Endometrial microvascular endothelial cells (primary cell): ENCODE data around the gene TANC1. TPM values are rescaled to one million over a fixed set of nuclear protein-coding genes. Genes with fewer than 3 reads are reported as not detected.

ENCODE experiments used
- in situ Hi-C: cut with HindIII; loops from 2 replicates; pipeline ENCODE4 v1.10.0; 2017; ENCODE audit warnings: low sequenced_read_pairs, low pct_unique_long_range_greater_than_20kb; ENCODE audit errors: inconsistent ontology term
- total RNA-seq: library from RNA; depleted of rRNA; stranded (reverse); fragments of >200 nt; gene quantifications from one replicate; pipeline ENCODE4 v1.2.3, GENCODE V29; 2015; ENCODE audit errors: inconsistent ontology term

Gene TANC1
- total RNA-seq, 1 donor from 2014 or later, result 49.7 TPM

GRCh38 chr2:158989165-158989564, 20.7 kb downstream of the TANC1 start:
- in situ Hi-C loops, result no loop called here

DNA sequence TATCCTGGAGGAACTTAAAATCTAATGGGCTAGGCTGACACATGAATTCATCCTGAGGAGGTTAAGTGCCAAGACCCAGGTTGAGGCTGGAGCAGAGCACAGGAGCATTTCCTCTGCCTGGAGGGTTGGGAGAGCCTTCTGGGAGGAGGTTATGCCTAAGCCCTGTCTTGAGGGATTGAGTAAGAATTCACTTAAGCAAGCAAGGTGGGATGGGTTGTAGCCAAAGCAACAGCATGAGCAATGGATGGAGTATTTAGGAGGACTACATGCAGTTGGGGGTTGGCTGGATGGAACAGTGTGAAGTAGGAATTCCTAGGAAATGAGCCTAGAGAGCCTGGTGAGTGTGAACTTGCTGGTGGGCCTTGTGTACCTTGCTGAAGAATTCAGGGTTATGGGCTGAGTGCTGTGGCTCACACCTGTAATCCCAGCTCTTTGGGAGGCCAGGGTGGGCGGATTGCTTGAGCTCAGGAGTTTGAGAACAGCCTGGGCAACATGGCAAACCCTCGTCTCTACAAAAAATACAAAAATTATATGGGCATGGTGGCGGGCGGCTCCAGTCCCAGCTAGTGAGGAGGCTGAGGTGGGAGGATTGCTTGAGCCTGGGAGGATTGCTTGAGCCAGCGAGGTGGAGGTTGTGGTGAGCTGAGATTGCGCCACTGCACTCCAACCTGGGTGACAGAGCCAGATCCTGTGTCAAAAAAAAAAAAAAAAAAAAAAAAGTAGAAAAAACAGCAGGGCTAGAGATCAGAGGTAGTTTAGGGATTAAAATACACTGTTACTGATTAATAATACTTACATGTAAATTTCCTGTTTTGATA, 22.2 kb downstream of the TANC1 start:
- in situ Hi-C loops, result no loop called here

DNA sequence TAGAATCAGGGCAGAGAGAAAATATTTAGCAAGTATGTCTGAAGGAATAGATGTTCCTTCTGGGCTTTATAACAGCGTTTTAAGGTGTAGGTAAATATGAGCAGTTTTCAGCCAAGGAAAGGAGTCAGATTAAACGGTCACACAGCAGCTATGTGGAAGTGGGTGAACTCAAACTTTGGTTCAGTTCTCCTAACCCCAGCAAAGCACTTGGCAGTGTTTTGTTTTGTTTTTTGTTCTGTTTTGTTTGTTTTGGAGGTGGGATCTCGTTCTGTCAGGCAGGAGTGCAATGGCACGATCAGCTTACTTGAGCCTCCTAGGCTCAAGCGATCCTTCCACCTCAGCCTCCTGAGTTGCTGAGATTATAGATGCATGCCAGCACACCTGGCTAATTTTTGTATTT, 24.6 kb downstream of the TANC1 start:
- in situ Hi-C loops, result no loop called here

DNA sequence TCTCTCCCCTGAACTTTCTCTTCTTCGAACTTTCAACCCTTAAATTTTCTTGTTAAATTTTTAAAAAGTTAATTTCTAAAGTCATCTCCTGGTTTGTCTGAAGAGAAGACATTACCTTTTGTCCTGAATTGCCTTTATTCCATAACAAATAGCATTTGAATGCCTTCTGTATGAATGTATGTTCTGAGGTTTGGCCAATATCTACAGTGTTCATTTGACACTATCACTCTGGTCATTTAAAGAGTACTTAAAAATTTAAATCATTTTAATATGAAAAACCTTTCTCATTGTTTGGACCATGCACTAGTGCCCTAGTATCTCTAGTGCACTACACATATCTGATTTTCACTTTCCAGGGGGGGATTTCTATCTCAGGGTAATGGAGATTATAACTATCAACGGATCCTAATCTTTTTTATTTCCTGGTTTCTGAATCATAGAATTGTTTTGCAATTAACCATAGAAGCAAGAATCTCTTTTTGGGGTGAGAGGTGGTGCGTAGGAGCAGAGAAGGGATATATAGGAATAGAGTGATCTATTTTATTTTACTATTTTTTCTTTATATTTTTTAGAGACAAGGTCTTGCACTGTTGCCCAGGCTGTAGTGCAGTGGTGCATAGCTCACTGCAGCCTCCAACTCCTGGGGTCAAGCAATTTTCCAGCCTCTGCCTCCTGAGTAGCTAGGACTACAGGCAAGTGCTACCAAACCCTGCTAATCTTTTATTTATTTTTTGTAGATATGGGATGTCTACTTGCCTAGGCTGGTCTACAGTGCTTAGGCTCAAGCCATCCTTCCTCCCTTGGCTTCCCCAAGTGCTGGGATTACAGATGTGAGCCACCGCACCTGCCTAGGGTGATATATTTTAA, 25.5 kb downstream of the TANC1 start:
- in situ Hi-C loops, result no loop called here

DNA sequence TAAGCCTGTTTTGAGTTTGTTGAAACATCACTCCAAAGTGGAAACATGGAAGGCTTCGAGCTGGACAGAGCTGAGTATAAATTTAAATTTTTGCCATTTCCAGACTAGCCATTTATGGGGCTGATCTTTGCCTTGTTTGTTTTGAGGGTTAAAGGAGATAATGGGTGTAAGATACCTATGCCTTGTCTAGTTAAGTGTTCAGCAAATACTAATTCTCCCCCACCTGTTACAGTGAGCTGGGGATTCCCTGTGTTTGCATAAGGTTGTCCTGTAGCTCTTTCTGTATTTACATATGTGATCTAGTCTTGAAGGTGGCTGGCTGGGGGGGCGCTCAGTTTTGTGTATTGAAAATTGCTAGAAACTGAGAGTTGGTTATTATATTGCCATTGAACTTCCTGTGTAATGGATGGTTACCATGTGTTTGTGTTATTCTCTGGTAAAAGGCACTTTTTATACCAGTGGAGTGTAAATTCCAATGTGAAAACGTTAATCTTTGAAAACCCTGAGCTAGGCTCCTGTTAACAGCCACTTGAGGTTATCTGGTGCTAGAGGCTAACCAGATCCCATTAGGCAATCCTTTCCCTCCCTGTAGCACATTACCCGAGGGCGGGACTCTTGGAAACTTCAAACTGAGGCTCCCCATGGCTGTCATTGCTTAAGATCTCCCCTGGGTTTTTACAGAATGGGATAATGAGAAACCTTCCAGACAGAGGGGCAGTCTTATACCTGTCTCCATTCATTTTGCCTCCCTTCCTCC, 26.7 kb downstream of the TANC1 start:
- in situ Hi-C loops, result no loop called here

DNA sequence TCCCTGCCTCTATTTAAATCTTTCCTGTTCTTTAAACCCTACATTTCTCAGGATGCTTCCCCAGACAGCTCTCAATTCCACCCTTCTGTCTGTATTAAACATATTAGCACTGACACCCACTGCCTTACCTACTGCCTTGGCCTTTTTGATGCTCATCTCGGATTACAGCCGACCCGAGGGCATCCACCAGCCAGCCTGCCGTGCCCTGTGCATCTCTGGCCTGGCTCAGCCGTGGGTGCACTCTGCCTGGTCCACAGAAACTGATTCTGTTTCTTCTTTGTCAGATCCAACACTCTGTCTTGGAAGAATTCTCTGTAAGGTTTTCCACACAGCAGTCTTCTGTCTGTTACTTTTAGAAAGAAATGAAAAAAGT, 27.2 kb downstream of the TANC1 start:
- in situ Hi-C loops, result no loop called here

DNA sequence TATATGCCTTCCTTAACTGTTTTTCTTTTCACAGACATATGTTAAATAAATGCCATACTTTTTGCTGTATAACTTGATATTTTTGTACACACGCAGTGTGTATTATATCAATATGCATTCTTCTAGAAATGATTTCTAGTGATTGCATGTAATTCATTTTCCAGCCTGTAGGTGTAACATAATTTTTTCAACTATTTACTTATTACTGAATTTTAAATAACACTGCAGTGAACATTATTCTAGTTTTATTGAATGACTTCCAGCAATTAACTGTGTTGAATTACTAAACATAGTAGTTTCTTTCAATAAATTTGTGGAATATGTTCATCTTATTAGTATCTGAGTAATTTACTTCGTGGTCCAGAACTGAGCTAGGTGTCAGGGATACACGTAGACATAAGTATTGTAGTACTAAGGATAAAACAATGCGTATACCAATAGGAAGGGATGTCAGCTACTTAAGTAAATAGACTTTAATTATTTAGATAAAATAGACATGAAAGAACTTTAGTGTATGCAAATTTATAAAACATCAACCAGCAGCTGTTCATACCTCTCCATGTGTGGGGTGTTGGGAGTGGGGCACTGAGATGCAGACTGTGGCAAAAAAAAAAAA, 28.0 kb downstream of the TANC1 start:
- in situ Hi-C loops, result no loop called here

GRCh38 chr2:158997037-158997790, 28.8 kb downstream of the TANC1 start:
- in situ Hi-C loops, result no loop called here

DNA sequence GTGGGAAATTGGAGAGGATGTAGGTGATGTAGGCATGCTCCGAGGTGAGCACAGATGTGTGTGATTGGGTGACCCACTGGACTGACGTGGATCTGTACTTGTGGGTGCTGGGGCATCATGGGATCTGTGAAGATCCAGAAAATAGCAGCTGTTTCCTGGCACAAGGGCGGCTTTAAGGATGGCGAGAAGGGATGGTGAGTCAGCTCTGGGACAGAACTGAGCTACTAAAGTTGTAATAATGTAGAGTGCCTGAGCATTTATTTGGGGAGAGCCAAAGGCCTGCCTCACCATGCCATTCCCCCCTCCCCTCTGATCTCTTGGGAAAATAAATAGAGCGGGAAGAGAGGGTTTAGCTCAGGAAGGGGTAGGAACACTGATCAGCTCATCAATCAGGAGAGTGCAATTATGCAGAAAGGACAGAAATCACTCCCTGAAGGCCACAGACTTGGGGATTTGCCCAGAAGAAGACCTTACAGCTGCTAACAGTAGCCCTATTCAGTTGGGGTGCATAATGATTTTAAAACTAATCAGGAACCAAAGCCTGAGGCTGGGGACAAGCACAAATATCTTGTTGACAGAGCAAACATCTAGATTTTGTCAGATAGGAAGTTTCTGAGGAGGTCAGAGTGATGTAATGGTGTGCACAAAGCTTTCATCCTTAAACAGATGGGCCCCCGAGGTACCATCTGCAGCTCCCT, 30.3 kb downstream of the TANC1 start:
- in situ Hi-C loops, result no loop called here

DNA sequence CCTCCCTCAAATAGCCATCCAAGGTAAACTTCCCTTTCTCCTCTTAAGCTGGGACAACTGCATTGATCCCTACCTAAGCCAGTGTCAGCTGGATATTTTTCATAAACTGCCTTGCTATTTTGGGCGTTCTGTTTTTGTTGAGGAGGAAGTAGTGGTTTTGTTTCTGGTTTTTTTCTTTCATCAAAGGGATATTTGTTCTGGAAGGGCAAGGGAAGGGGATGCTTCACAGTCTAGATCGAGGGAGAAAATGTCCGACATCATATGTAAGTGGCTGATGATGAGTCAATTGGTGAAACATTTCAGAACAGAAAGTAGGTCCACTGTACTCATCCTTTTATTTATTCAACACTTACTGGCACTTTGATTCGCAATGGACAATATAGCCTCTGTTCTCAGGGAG, 31.0 kb downstream of the TANC1 start:
- in situ Hi-C loops, result no loop called here

DNA sequence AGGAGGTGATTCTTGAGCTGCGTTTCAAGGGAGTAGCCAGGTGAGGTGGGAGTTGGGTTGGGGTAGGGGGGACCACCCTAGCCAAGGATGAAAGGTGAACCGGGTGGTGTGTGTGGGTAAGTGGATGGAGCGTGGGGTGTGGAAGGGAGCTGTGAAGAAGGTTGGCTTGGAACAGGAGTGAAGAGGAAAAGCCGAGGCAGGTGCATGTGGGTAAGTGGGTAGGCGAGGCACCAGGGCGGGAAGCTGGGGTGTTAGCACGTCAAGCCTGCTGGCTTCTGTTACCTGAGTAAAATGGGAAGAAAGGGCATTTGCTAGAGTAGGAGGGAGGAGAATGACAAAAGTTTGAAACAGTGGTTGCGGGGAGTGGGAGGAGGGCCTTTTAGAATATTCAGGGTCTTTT, 31.6 kb downstream of the TANC1 start:
- in situ Hi-C loops, result no loop called here

- in situ Hi-C loops, result no loop called here
Measured at GRCh38 chr2:159002462-159003111, 34.1 kb downstream of the TANC1 start.

DNA sequence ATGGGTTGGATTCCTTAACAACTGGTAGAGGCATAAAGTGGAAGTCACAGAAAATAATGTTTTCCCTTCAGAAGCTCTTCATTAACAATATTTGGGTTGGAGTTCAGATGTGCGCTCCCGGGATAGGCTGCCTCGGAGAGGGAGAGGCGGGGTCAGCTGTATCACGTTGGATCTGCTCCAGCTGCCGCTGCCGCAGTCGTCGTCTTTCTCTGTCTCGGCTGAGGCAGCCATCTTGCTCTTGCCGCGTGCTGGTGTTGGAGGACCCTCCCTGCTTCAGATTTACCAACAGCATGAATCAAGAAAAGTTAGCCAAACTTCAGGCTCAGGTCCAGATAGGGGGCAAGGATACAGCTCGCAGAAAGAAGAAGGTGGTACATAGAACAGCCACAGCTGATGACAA, 35.1 kb downstream of the TANC1 start:
- in situ Hi-C loops, result no loop called here

GRCh38 chr2:159004849-159005248, 36.4 kb downstream of the TANC1 start:
- in situ Hi-C loops, result no loop called here

DNA sequence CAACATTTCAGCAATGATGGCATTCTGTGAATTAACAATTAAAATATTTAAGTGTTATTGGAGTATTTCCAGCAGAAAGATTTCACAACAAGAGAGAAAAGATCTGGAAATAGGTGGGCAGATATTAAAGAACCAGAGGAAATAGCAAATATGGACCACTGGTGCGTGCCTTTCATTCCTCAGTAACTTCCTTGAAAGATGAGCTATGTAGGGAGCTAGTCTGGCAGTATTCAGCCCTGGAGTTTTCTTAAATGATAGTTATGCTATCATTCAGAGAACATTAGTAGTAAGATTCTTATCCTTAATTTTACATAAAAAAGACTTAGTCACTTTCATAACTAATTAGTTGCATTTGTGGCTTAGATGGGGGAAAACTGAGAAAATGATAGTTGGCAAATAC, 41.5 kb downstream of the TANC1 start:
- in situ Hi-C loops, result no loop called here

DNA sequence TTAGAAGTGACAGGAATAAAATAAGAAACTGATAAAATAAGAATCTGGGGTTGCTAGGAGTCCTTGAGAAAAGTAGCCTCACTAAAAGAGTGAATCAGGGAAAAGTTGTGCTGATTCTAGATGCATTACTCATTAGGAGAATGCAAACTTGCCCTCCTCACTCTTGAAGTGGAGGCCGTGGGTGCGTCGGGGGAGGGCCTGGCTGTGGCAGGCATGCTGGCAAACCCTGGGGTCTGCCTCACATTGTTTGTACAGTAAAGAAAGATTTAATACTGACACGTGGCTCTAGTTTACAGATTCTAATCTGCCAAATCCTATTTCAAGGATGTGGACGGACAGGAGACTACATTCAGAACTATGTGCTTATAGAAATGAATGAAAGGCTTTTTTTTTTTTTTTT, 41.9 kb downstream of the TANC1 start:
- in situ Hi-C loops, result no loop called here

DNA sequence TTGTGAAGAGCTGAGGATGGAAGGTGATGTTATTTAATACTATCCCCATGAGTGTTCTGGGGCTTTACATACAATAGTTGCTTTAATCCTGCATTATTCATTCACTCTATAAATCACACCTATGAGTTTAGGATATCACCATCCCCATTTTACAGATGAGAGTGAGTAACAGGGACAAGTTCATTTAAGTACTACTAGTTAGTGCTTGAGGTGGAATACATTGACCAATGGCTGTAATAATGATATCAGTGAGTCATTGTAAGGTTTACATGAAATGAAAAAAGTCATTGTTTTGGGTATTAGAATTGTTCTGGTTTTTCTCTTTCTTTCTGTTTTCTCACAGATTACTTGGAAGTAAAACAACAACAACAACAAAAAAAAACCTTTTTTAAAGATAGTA, 42.5 kb downstream of the TANC1 start:
- in situ Hi-C loops, result no loop called here
